Naive thymus-derived CD8-positive, alpha-beta T cell (primary cell): Measurements from ENCODE around the gene ZMYM4. TPM values are rescaled to one million over a fixed set of nuclear protein-coding genes. Genes with fewer than 3 reads are reported as not detected.

Experiments
- ATAC-seq, 2 donors: fragments of 150-1000 bp; cut with Tn5 transposase in 1 of 2; sonication (Bioruptor Pico), chemical (Tn5 transposase) in 1 of 2; 1 replicate in 1 of 2; 2 replicates in 1 of 2; pipeline ENCODE4 v1.10.0; 2021; ENCODE audit warnings: mild to moderate bottlenecking in 2 of 2, moderate library complexity in 2 of 2
- POLR2A ChIA-PET: fragments of 350-600 bp; sonication (Branson Sonifier 250); formaldehyde crosslinking; loops from one replicate; lab custom pipeline; 2021; ENCODE audit warnings: antibody characterized with exemption; lab: Charles Lee
- DNase-seq, 10 donors: peaks; one replicate each; pipeline versions ENCODE4 v3.0.0 to v3.0.0-alpha.2; 2020 to 2022
- H3K27ac Mint-ChIP-seq, 10 donors: one replicate each; pipeline ENCODE4 v1.8.0; 2020 to 2022; ENCODE audit warnings: mild to moderate bottlenecking in 10 of 10, mixed read lengths in 10 of 10, moderate library complexity in 4 of 10, inconsistent platforms in 1 of 10
- H3K27me3 Mint-ChIP-seq, 5 donors: one replicate each; pipeline ENCODE4 v1.8.0; 2021 to 2022; ENCODE audit warnings: mixed read lengths in 5 of 5
- H3K36me3 Mint-ChIP-seq, 3 donors: one replicate each; pipeline ENCODE4 v1.8.0; 2020 to 2022; ENCODE audit warnings: mixed read lengths in 3 of 3, mild to moderate bottlenecking in 2 of 3, inconsistent platforms in 1 of 3
- H3K4me1 Mint-ChIP-seq, 4 donors: one replicate each; pipeline ENCODE4 v1.8.0; 2021 to 2022; ENCODE audit warnings: mixed read lengths in 4 of 4
- H3K4me3 Mint-ChIP-seq, 10 donors: one replicate each; pipeline ENCODE4 v1.8.0; 2020 to 2022; ENCODE audit warnings: mild to moderate bottlenecking in 10 of 10, mixed read lengths in 10 of 10, moderate library complexity in 6 of 10, inconsistent platforms in 1 of 10
- H3K9me3 Mint-ChIP-seq, 9 donors: one replicate each; pipeline ENCODE4 v1.8.0; 2020 to 2022; ENCODE audit warnings: mixed read lengths in 9 of 9, mild to moderate bottlenecking in 3 of 9, inconsistent platforms in 1 of 9, moderate library complexity in 1 of 9
- polyA plus RNA-seq, 3 donors: library from polyadenylated mRNA; unstranded; fragments of 300-500 nt; fragmentation: Illumina TruSeq; gene quantifications; one replicate each; pipeline ENCODE4 v1.2.3, GENCODE V29; 2021
- total RNA-seq, 8 experiments: library from RNA in 2 of 8; stranded (reverse) in 2 of 8; gene quantifications; one replicate each; pipeline ENCODE4 v1.2.3 and lab custom pipeline; 2021 to 2026

The ZMYM4 gene
- total and polyA plus RNA-seq, 5 experiments from 2014 or later: 25.1 to 45.1 (median 31.7) TPM

GRCh38 chr1:35255276-35255675, 13.2 kb upstream of the ZMYM4 start:
- ATAC-seq: no peak
- no peaks in the 10 kb centered on the region for H3K9me3 Mint-ChIP-seq
- no peak for DNase-seq
- POLR2A ChIA-PET: no interaction called here
- H3K4me3 Mint-ChIP-seq: no peak overlapping the region
- H3K4me1 Mint-ChIP-seq: no peaks in the 10 kb centered on the region
- H3K36me3 Mint-ChIP-seq: no peaks in the 10 kb centered on the region
- H3K27me3 Mint-ChIP-seq: peaks cover 0 to 14% (median 4%) of the 10 kb centered on the region in 5 donors
- H3K27ac Mint-ChIP-seq: no peak overlapping the region

GRCh38 chr1:35259561-35259960, 8.9 kb upstream of the ZMYM4 start:
- DNase-seq (no peak), ATAC-seq (no peak)
- Mint-ChIP-seq H3K27me3 (peaks cover 0 to 9% (median 2%) of the 10 kb centered on the region in 5 donors), H3K36me3 (no peaks in the 10 kb centered on the region), H3K9me3 (no peaks in the 10 kb centered on the region), H3K4me3 (no peak overlapping the region), H3K27ac (no peak overlapping the region), H3K4me1 (no peaks in the 10 kb centered on the region)
- POLR2A ChIA-PET: no interaction called here

- POLR2A ChIA-PET: no interaction called here
- peaks cover 0 to 15% (median 6%) of the 10 kb centered on the region in 5 donors for H3K27me3 Mint-ChIP-seq
Observed at GRCh38 chr1:35261412-35262120, 6.9 kb upstream of the ZMYM4 start.

GRCh38 chr1:35264035-35264434, 4.5 kb upstream of the ZMYM4 start:
- H3K9me3 Mint-ChIP-seq: peaks cover 0 to 5% (median 0%) of the 10 kb centered on the region in 9 donors
- DNase-seq: no peak

More at GRCh38 chr1:35261412-35262120, 6.9 kb upstream of the ZMYM4 start:
- Mint-ChIP-seq H3K4me1 (peaks cover 0 to 9% (median 5%) of the 10 kb centered on the region in 4 donors), H3K27ac (peak overlapping the region in 1 of 10 donors; percentile 5), H3K36me3 (no peaks in the 10 kb centered on the region), H3K9me3 (no peaks in the 10 kb centered on the region), H3K4me3 (no peak overlapping the region)
- no peak for DNase-seq
- no peak for ATAC-seq

GRCh38 chr1:35264871-35265270, 3.6 kb upstream of the ZMYM4 start:
- H3K4me3 Mint-ChIP-seq: no peak overlapping the region
- peaks cover 11 to 21% (median 15%) of the 10 kb centered on the region in 4 donors for H3K4me1 Mint-ChIP-seq
- POLR2A ChIA-PET: no interaction called here
- ATAC-seq (no peak), DNase-seq (no peak)
- peaks cover 0 to 5% (median 0%) of the 10 kb centered on the region in 9 donors for H3K9me3 Mint-ChIP-seq
- peak overlapping the region in 2 of 10 donors; percentile 29 to 60 for H3K27ac Mint-ChIP-seq
- H3K27me3 Mint-ChIP-seq: peaks cover 0 to 12% (median 6%) of the 10 kb centered on the region in 5 donors
- no peaks in the 10 kb centered on the region for H3K36me3 Mint-ChIP-seq

More at GRCh38 chr1:35264035-35264434, 4.5 kb upstream of the ZMYM4 start:
- POLR2A ChIA-PET: no interaction called here
- no peak for ATAC-seq
- H3K27me3 Mint-ChIP-seq: peaks cover 0 to 14% (median 6%) of the 10 kb centered on the region in 5 donors
- H3K27ac Mint-ChIP-seq: no peak overlapping the region
- H3K4me1 Mint-ChIP-seq: peaks cover 8 to 15% (median 10%) of the 10 kb centered on the region in 4 donors
- H3K4me3 Mint-ChIP-seq: no peak overlapping the region
- H3K36me3 Mint-ChIP-seq: no peaks in the 10 kb centered on the region

- no peak overlapping the region for H3K27ac Mint-ChIP-seq
- ATAC-seq (no peak), DNase-seq (no peak)
- no peaks in the 10 kb centered on the region for H3K36me3 Mint-ChIP-seq
- H3K27me3 Mint-ChIP-seq: peaks cover 0 to 12% (median 6%) of the 10 kb centered on the region in 5 donors
- H3K4me3 Mint-ChIP-seq: no peak overlapping the region
- H3K4me1 Mint-ChIP-seq: peaks cover 14 to 32% (median 28%) of the 10 kb centered on the region in 4 donors
- POLR2A ChIA-PET: no interaction called here
- peaks cover 0 to 5% (median 0%) of the 10 kb centered on the region in 9 donors for H3K9me3 Mint-ChIP-seq
Observed at GRCh38 chr1:35266306-35266705, 2.2 kb upstream of the ZMYM4 start.

GRCh38 chr1:35269201-35269988, 886 bp downstream of the ZMYM4 start:
- peak overlapping the region; percentile 78 to 94 (median 86) for H3K4me3 Mint-ChIP-seq
- DNase-seq: peak in 2 of 10 donors; percentile 5 to 63
- peaks cover 0 to 8% (median 1%) of the 10 kb centered on the region in 5 donors for H3K27me3 Mint-ChIP-seq
- ATAC-seq: no peak
- peaks cover 0 to 5% (median 0%) of the 10 kb centered on the region in 9 donors for H3K9me3 Mint-ChIP-seq
- peaks cover 22 to 43% (median 39%) of the 10 kb centered on the region in 4 donors for H3K4me1 Mint-ChIP-seq
- POLR2A ChIA-PET: interaction anchor here (0.7 to 2.4 kb wide), 5 partner anchors 17 to 309 kb away, joined by 3 to 13 read pairs (median 3); partner anchors contain the start of gene SFPQ
- peak overlapping the region; percentile 43 to 95 (median 90) for H3K27ac Mint-ChIP-seq
- H3K36me3 Mint-ChIP-seq: peaks cover 0 to 10% (median 0%) of the 10 kb centered on the region in 3 donors

GRCh38 chr1:35269989-35270289, 1.4 kb downstream of the ZMYM4 start:
- H3K27me3 Mint-ChIP-seq: peaks cover 0 to 5% (median 1%) of the 10 kb centered on the region in 5 donors
- ATAC-seq (no peak), DNase-seq (no peak)
- H3K4me1 Mint-ChIP-seq: peaks cover 19 to 41% (median 39%) of the 10 kb centered on the region in 4 donors
- peak overlapping the region; percentile 78 to 94 (median 86) for H3K4me3 Mint-ChIP-seq
- POLR2A ChIA-PET: interaction anchor here (0.9 to 1.0 kb wide), 2 partner anchors 17 to 77 kb away, joined by 3 read pairs; partner anchors contain the start of gene SFPQ
- peaks cover 0 to 5% (median 0%) of the 10 kb centered on the region in 9 donors for H3K9me3 Mint-ChIP-seq
- H3K27ac Mint-ChIP-seq: peak overlapping the region in 7 of 10 donors; percentile 43 to 95 (median 85)
- H3K36me3 Mint-ChIP-seq: peaks cover 0 to 12% (median 0%) of the 10 kb centered on the region in 3 donors

GRCh38 chr1:35270836-35271235, 2.3 kb downstream of the ZMYM4 start:
- H3K27ac Mint-ChIP-seq: peak overlapping the region in 3 of 10 donors; percentile 30 to 72 (median 40)
- H3K9me3 Mint-ChIP-seq: peaks cover 0 to 5% (median 0%) of the 10 kb centered on the region in 9 donors
- H3K36me3 Mint-ChIP-seq: peaks cover 0 to 12% (median 0%) of the 10 kb centered on the region in 3 donors
- H3K4me3 Mint-ChIP-seq: peak overlapping the region; percentile 19 to 94 (median 71)
- POLR2A ChIA-PET: no interaction called here
- DNase-seq (no peak), ATAC-seq (no peak)
- peaks cover 0 to 1% (median 0%) of the 10 kb centered on the region in 5 donors for H3K27me3 Mint-ChIP-seq
- peaks cover 18 to 41% (median 35%) of the 10 kb centered on the region in 4 donors for H3K4me1 Mint-ChIP-seq

GRCh38 chr1:35274197-35274596, 5.7 kb downstream of the ZMYM4 start:
- ATAC-seq: no peak
- POLR2A ChIA-PET: no interaction called here
- Mint-ChIP-seq H3K4me3 (no peak overlapping the region), H3K27ac (no peak overlapping the region), H3K36me3 (peaks cover 0 to 26% (median 9%) of the 10 kb centered on the region in 3 donors), H3K9me3 (peaks cover 0 to 5% (median 0%) of the 10 kb centered on the region in 9 donors), H3K4me1 (peaks cover 17 to 40% (median 35%) of the 10 kb centered on the region in 4 donors), H3K27me3 (no peaks in the 10 kb centered on the region)
- no peak for DNase-seq

- Mint-ChIP-seq H3K27me3 (no peaks in the 10 kb centered on the region), H3K9me3 (peaks cover 3 to 16% (median 9%) of the 10 kb centered on the region in 9 donors), H3K4me1 (peaks cover 8 to 24% (median 16%) of the 10 kb centered on the region in 4 donors), H3K4me3 (no peak overlapping the region), H3K36me3 (peaks cover 12 to 32% (median 27%) of the 10 kb centered on the region in 3 donors), H3K27ac (peak overlapping the region in 1 of 10 donors; percentile 67)
- no peak for ATAC-seq
- no peak for DNase-seq
- POLR2A ChIA-PET: interaction anchor here (0.6 kb wide), 1 partner anchor 55 kb away, joined by 6 read pairs; no protein-coding TSS in a partner anchor
Observed at GRCh38 chr1:35278886-35279554, 10.5 kb downstream of the ZMYM4 start.

GRCh38 chr1:35279555-35279904, 11.0 kb downstream of the ZMYM4 start:
- peaks cover 12 to 35% (median 27%) of the 10 kb centered on the region in 3 donors for H3K36me3 Mint-ChIP-seq
- no peak for ATAC-seq
- peak overlapping the region in 4 of 10 donors; percentile 11 to 67 (median 40) for H3K27ac Mint-ChIP-seq
- peaks cover 8 to 25% (median 17%) of the 10 kb centered on the region in 4 donors for H3K4me1 Mint-ChIP-seq
- POLR2A ChIA-PET: no interaction called here
- H3K9me3 Mint-ChIP-seq: peaks cover 3 to 18% (median 9%) of the 10 kb centered on the region in 9 donors
- no peaks in the 10 kb centered on the region for H3K27me3 Mint-ChIP-seq
- no peak overlapping the region for H3K4me3 Mint-ChIP-seq
- DNase-seq: no peak
